Mammary epithelial cell (primary cell): ENCODE measurements around the gene PSMB9.

Source experiments
- CTCF ChIP-seq, 2 donors: IDR thresholded peaks in 1 of 2; conservative IDR thresholded peaks in 1 of 2; 2 replicates each; pipeline ENCODE4 v1.5.1; 2011 to 2012; ENCODE audit warnings: inconsistent platforms in 2 of 2, low read length in 2 of 2, mild to moderate bottlenecking in 2 of 2, control low read depth in 1 of 2, low read depth in 1 of 2; ENCODE audit not compliant: insufficient read depth in 1 of 2; ENCODE audit errors: extremely low read depth in 1 of 2
- EZH2 ChIP-seq: IDR thresholded peaks from 2 replicates; pipeline ENCODE4 v1.6.1; 2012; ENCODE audit warnings: low read length, inconsistent platforms, borderline replicate concordance

GRCh38 chr6:32836873-32837272 is 17.1 kb upstream of the PSMB9 start:
- TF ChIP-seq CTCF (conservative IDR thresholded peaks at IDR 0.05 in 1 of 2, IDR thresholded peaks at IDR 0.05 in 1 of 2; ENCODE audit: extremely low read depth in 1 of 2, insufficient read depth in 1 of 2, low read depth in 1 of 2, low read length in 2 of 2) (no peak), EZH2 (no peak)
